ENCODE measurements around the gene ZNF438.
"Not testable (repeated sequence)": the region's sequence is repeated elsewhere in the genome, so short reads cannot be mapped to it uniquely, and the experiment has no call there.

ZNF438 gene

DNA sequence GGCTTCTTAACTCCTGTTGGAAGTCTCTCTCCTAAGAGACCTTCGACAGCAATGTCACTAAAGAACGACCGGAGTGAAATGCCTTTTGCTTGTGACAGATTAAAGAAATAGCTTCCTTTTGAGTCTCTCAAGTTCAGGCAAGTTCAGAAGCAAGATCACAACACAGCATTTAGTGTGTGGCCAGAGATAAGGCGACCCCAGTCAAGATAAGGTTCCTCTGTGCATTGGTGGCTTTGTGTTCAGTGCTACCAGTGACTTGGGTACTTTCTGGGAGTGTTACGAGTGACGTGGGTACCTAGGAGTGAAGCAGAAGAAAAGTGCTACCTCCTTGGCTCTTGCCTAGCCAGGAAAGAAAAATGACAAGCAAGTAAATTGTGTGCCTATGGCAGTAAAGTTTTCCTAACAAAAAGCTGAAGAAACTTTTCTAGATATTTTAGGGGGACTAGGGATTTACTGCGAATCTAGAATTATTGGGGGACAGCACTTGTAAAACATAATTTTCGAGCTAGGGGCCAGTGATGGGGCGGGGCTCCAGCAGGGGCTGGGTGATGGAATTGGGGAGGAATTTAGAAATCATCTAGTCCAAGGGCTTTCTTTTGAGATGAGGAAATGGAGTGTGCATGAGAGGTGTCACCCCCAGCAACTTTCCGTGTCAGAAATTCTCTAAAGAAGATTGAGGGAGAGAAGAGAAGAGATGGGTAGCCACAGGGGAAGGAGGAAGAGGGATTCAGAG is 210.2 kb downstream of the ZNF438 start:
- DNase-seq = no peak

DNA sequence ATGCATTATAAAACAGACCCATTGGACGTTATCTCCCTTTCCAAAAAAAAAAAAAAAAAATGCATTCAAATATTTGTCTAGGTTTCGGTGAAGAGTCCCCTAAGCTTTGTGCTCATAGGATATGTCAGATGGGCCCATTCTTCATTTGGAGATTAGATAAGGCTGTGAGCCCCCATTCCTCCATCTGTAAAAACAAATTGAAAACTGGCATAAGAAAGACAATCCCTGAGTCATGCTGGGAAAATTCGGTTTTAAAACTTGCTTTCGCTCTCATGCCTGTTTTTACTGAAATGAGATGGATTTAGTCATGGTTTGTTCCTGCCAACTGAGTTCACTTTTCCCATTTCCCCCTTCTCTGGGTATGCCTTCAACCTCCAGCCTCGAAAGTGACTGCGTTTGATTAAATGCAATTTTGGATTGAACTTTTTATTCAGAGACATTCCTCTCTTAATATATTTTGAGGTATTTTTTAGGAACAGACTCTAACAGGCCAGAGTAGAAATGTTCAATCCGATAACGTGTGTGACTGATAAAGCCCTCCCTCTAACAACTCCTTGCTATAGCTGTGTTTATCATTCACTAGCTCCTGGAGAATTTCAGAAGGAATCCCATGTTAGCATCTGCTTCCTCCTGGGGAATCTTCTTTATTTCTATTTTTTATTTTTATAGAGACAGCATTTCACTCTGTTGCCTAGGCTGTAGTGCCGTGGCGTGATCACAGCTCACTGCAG is 211.2 kb downstream of the ZNF438 start:
- no peak for DNase-seq

DNA sequence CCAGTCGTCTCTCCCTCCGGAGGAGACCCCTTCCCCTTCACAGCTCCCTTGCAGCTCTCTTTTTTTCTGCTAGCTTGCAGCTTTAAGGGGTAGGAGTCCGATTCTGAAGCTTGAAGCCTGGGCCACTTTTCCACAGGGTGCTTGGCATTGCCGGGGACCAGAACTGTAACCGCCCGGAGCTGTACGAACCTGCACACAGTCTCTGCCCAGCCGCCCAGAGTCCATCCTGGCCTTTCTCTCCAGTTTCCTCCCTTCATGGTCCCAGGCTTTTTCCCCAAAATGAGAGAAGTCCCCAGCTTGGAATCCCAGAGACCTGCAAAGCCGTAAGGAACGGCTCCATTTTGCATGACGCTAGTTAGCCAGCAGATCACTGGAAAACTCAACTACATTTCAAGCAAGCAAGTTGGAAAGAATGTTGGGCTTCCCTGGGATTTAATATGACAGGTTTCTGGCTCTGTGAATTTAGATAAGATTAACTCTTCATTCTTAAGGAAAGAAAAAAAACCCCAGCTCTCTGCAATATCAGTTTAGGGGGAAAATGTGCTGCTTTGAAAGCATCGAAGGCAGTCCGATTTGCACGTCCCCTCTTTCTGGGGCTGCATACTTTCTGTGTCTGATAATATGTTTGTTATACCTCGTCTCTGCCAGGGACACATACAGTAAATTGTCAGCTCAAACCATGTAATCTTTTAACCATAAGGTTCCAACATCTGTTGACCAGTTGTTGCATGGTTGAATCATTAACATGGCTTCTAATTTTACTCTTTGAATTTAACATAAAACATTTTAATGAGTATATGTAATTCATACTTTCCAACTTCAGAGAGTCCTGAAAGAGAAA is 212.1 kb downstream of the ZNF438 start:
- DNase-seq = no peak

DNA sequence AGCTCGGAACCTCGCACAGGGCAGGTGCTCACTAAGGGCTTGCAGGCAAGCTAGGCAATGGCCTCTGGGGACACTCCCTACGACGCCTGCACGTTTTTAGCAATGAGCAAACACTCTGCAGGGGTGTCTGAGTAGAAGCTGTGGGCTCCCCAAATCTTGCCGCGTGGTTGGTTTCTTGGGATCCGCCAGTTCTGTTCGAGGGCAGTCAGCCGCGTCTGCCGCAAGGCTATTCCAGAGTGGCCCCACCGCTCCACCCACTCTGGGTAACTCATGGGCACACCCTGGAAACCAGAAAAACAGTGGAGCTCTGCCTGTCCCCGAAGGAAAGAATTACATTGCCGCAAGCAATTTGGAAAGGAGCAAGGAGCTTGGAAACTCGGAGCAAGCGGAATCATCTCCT is 212.8 kb downstream of the ZNF438 start:
- no peak for DNase-seq

DNA sequence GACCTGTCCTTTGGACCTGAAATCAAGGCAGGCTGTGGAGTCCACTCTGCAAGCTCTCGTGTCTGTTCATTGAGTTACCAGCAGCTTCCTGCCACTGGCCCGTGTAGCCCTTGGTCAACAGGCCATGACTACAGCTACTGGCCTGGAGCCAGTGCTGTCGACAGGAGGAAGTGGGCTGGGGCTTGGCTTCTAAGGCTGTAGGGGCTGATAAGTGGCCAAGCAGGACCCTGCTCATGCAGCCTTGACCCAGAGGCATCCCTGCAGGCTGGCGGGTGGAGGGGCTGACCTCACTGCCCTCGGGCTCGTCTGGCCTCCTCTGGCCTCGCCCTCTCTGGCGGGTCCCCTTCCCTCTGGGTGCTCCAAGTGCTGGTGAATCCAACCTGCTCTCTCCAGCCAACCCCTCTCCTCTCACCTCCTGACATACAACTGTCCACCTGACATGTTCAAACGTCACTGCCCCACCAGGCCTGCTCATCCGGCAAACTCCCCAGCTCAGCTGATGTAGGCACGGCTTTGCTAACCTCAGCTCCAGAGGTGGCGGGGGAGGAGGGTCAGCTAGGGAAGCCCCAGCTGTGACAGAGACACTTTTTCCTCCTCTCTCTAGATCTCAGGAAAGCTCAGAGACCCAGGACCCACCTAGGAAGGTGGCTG is 213.5 kb downstream of the ZNF438 start:
- no peak for DNase-seq

DNA sequence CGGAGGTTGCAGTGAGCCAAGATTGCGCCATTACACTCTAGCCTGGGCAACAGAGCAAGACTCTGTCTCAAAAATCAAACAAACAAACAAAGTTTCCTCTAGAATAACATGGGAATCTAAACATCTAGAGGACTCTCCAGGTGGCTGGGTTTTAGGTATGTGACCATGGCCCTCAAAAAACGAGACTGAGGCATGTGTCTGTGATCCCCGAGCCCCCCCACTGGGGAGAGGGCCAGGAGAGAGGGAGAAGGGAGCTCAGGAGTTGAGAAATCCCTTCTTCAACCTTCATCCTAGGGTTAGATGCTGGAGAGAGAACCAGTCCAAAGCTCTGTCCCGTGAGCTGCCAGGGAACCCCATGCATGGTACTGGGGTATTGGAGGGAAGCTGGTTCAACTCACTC is 214.1 kb downstream of the ZNF438 start:
- DNase-seq = no peak

DNA sequence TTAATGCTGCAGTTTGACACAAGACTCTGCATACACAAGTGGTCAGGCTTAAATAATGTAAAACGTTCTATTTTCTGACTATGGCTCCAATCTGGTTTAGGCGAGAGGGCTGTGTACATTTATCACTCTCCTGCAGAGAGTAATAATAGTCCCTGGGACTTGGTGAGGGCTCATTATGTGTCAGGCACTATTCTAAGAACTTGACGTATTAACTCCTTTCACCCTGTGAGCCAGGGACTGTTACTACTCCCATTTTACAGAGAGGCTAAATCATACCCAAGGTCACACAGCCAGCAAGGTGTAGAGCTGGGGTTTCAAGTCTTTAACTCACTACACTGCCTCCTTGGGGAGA is 214.9 kb downstream of the ZNF438 start:
- no peak for DNase-seq

DNA sequence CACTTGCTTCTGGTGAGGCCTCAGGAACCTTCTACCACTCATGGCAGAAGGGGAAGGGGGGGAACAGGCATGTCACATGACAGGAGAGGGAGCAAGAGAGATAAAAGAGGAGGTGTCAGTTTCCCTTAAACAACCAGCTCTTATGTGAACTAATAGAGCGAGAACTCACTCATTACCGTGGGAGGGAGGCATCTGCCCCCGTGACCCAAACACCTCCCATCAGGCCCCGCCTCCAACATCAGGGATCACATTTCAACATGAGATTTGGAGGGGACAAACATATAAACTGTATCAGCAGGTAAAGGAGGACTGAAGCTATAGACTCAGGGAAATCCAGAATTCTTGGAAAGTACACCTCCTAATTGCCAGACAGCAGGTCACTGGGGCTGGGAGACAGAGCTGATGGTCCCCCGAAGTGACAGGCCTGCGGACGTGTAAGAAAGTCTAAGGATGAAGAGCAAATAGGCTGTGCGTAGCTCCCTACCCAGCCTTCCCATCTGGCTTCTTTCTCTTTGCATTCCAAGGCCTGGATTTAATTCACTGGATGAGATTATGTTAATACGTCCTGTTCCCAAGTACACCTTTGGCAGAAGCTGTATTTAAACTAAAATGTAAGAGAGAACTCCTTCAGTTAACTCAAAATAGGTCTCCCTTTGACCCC is 215.4 kb downstream of the ZNF438 start:
- no peak for DNase-seq

DNA sequence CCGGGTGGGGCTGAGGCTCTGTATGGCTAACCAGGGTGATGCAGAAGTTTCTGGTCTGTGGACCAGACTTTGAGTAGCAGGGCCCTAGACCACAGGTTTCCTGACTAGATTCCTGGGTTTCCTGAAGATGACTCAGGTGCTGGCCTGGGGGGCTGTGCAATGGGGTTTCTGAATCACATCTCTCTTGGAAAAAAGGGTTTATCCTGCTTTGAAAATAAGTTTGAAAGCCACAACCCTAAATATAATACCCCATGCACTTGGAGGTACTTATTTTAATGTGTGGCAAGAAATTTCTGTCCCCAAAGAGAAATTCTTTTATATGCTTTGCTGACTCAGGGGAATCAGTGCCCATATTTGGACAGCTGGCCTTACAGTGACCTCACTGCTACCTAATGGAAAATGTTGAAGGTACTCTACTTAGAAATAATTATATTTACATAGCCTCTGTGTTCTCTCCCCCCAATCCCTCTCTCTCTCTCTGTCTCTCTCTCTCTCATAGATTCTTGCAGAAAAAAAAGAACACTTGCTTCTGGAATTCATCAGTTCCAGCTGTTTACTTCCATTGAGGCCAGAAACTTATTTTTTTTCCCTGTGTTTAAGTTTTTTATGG is 217.7 kb downstream of the ZNF438 start:
- no peak for DNase-seq

DNA sequence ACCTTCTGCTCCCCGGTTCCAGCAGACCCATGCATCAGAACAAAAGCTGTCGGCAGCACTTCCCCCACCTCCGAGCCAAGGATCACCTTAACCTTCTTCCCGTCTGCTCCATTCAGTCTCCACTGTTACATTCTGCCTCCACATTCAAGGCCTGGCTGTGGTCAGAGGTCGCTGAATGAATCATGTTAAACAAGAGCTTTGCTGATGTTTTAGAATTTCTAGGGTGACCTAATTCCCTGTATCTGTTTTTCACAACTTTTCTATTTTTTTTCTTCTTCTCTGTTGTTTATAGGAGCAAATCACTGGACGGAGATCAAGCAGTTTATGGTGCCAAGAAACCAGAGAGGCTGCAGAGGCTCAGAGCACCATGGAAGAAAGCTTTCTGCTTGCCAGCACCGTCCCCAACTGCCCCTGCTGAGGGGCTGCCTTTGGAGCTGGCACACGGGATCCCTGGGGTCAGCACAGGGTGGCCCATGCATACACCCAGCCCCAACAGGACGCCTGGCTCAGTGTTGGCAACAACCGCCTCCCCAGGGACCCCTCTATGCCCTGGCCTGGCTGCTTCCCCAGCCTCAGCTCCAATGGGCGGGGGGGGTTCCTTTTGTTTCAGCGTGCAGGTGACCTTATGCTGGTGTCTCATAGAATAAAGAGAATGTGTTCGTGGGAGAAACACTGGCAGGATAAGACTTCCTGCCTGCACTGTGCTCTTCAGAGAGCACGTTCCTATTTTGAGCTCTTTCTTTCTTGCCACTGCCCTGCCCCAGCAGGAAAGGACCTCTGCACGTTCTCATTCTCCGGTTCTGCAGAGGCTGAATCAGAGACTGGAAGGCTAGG is 219.4 kb downstream of the ZNF438 start:
- DNase-seq = no peak

DNA sequence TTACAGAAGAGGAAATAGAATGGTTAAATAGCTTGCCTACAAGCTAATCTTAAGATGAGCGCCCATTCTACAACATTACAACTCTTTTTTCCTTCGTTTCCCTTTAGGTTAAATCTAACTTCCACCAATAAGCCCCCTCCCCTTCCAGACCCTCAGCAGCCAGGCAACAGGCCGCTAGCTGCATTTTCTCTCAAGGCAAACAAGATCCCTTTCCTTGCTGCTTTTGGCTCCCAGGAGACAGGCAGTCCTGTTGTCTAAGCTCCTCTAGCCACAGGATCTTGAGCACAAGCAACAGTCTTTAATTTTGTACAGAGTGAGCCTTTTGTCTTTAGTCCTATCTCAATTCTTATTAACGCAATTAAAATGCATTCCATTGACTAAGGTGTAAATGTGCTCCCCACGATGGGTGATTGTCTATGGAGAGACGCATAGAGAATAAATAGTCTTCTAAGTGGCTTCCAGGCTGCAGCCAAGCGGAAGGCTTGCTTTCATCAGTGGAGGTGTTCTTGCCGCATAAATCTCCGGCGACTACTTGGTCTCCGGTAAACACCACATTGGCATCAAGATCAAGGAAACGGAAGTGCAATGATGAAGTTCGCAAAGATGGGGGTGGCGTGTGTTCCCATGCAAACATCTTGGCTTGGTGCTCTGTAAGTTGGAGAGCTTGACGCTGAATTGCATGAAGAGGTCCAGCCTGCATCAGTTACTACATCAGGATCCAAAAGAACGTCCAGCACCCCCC is 220.2 kb downstream of the ZNF438 start:
- DNase-seq = no peak

DNA sequence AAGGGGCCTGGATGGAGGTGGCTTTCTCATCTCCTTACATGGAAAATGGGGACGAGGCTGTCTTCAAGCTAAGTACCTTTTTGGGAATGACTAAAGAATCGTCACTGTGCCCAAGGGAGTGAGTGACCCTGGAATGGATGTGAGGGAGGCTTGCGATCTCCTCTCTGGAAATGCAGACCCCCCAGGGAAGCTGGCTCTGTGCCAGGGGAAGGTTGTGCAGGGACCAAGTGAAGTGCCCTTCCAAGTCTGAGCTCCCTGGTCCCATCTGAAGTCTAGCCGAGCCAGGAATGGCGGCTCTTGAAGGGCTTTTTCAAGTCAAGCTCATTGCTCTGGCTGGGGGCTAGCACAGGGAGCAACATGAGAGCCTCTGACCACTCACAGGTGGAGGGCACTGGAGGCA is 221.2 kb downstream of the ZNF438 start:
- DNase-seq = no peak

DNA sequence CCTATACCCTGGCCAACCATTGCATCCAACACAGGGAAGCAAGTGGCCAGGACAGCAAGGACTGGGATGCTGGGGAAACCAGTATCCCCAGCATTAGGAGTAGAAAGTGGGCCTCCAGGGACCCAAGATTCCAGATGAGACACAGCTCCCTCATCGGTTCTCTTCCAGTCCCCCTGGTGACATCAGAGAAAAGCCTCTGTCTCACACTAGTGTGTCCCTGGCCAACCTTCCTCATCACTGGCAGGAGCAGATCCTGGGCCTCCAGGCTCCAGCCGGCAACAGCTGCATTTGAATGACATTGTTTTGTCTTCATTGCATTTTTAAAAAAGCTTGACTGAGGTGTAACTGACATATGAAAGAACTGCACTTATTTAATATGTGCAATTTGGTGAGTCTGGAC is 224.8 kb downstream of the ZNF438 start:
- no peak for DNase-seq

DNA sequence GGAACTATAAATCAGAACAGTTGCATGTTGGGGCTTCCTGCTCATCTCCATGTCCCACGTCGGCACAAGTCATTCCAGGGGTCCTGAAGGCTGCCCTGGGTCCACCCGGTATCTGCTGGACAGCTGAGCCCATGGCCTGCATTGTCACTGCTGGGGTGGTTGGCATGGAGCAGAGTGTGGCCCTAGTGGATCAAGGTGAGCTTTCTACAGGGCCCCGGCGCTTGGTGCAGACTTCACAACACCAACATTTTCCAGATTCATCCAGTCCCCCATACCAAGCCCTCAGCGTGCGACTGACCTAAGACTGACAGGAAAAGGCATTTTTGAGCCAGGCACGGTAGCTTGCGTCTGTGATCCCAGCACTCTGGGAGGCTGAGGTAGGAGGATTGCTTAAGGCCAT is 226.6 kb downstream of the ZNF438 start:
- DNase-seq = no peak

DNA sequence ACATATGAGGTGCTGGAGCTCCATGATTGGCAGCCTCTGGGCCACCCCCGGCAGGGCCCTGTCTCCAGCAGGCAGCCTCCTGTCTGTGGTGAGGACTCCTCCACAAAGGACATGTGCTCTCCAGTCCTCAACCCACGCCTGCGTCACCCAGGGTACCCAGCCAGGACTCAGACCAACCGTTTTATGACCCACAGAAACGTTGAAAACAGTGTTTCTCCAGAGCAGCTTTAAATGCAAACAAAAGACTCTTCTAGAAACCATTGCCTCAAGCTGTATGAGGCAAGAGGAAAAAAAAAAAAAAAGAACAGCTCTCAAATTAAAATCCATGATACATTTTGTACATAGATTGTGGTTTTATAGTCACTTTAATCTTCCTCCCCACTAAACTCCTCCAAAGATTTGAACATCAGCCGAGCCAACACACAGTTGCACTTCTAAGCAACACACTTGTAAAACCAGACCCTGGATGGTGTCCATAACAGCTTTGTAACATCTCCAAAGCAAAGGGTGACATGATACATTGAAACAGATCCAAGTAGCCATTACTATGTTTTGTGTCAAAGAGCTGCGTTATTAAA is 227.1 kb downstream of the ZNF438 start:
- DNase-seq = no peak

DNA sequence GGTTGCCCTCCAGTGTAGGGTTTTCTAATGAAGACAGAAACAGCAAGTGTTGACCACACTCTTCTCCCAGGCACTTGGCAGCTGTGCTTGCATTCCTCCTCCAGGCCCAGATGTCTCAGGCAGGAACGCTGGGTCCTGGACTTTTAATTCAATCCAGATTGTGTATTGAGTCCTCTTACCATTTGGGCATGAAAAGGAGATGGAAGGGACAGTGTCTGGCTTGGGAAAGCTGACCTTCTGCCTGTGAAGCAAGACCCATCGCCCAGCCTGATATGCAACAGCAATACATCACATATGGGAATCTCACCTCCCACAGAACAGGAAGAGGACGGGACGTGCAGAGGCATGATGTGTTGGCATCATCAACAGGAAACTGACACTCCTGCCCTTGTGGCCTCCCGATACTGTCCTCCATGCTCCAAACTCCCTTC is 227.8 kb downstream of the ZNF438 start:
- no peak for DNase-seq

DNA sequence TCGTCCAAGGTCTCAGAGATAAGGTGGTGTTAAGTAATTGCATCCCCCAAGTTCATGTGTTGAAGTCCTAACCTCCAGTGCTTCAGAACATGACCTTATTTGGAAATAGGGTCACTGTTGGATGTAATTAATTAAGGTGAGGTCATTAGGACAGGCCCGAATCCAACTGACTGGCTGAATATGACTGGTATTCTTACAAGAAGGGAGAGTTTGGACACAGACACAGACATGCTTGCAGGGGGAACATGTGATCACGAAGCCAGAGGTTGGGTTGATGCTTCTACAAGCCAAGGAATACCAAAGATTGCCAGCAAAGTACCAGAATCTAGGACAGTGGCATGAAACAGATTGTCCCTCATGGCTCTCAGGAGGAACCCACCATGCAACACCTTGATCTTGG is 228.6 kb downstream of the ZNF438 start:
- DNase-seq = no peak

DNA sequence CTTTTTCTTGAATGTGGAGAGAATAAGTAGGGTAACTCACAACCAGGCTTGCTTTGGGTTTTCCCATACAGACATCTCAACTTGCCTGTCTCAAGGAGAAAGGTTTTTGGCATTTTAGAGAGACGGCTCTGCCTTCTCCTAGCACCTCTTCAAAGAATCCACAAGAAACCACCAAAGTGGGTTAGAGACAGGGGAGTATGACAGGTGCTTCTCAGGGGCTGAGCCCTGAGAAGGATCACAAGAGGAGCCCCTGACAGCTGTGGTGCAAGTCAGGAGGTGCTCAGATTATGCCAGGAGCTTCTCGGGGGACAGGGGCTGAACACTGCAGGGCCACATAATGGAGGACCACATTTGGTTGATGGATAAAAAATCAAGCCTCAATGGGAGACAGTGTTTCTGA is 231.3 kb downstream of the ZNF438 start:
- no peak for DNase-seq

DNA sequence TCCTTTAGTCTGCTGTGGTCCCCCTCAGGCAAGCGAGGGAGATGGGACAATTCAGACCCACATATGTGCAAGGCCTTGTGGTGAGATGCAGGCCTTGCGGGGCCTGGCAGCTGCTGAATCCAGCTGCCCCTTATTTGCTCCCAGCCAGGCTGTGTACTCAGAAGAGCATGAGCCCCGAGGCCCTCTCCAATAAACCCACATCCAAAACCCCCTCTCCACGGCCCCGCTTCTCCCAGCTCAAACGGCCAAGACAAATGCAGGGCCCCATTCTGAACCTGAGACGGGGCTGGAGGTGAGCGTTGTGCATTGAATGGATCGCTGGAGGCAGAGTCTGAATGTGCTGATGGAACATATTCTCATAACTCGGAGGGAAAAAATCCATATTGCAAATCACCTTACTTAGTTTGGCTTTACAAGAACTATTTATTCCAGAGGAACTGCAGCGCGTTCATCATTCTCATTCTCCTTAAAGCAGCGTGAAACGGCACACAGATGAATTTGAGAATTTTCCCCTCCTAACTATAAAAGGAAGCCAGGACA is 232.9 kb downstream of the ZNF438 start:
- no peak for DNase-seq

DNA sequence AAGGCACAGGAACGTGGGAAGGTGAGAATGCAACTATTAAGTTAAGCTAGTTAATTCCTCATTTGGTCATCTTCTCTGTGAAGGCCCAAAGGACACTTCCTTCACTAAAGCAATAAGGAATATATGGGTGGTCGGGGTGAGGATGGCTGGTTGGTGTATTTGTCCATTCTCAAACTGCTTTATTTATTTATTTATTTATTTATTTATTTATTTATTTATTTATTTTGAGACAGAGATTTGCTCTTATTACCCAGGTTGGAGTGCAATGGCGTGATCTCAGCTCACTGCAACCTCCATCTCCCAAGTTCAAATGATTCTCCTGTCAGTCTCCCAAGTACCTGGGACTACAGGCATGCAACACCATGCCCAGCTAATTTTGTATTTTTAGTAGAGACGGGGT is 236.6 kb downstream of the ZNF438 start:
- DNase-seq = not testable (repeated sequence)

Measured in activated CD4-positive, CD25-positive, alpha-beta regulatory T cell (primary cell).